HepG2 (cell line): Measurements from ENCODE around the gene PALM. TPM values are rescaled to one million over a fixed set of nuclear protein-coding genes. Genes with fewer than 3 reads are reported as not detected.

ENCODE experiments used
- ATM ChIP-seq: fragments of 450-650 bp; IDR thresholded peaks from 2 replicates; pipeline ENCODE4 v1.7.1; 2017; ENCODE audit warnings: mild to moderate bottlenecking, borderline replicate concordance
- HMGXB4 ChIP-seq, 2 experiments: sonication (generic) in 1 of 2; formaldehyde crosslinking in 1 of 2; IDR thresholded peaks; 2 replicates each; pipeline versions ENCODE4 v1.4.0 to v1.6.1; 2018 to 2020; ENCODE audit warnings: missing genetic modification reagents in 2 of 2, borderline replicate concordance in 1 of 2, low read depth in 1 of 2, mild to moderate bottlenecking in 1 of 2, missing biosample characterization in 1 of 2
- PBX3 ChIP-seq: sonication (generic); formaldehyde crosslinking; IDR thresholded peaks from 2 replicates; pipeline ENCODE4 v1.8.1; 2023; ENCODE audit warnings: missing genetic modification reagents, inconsistent platforms, borderline replicate concordance
- RARA ChIP-seq: IDR thresholded peaks from 2 replicates; pipeline ENCODE4 v1.6.1; 2016; ENCODE audit warnings: missing genetic modification reagents, missing compliant biosample characterization
- RBM22 ChIP-seq: fragments of 200-400 bp; formaldehyde crosslinking; optimal IDR thresholded peaks from 2 replicates; pipeline ENCODE3; 2017; ENCODE audit warnings: mild to moderate bottlenecking, low read length, moderate library complexity
- ZBTB8A ChIP-seq: sonication (generic); formaldehyde crosslinking; IDR thresholded peaks from 2 replicates; pipeline ENCODE4 v1.4.0; 2020; ENCODE audit warnings: mild to moderate bottlenecking, low read depth, missing genetic modification reagents, borderline replicate concordance
- ZNF17 ChIP-seq: sonication (generic); formaldehyde crosslinking; IDR thresholded peaks from 2 replicates; pipeline ENCODE4 v1.5.0; 2020; ENCODE audit warnings: mild to moderate bottlenecking, missing genetic modification reagents
- ZNF687 ChIP-seq: sonication (generic); formaldehyde crosslinking; IDR thresholded peaks from 2 replicates; pipeline ENCODE4 v1.5.1; 2020; ENCODE audit warnings: mild to moderate bottlenecking, missing genetic modification reagents, moderate library complexity
- polyA plus RNA-seq, 8 experiments: library from polyadenylated mRNA; depleted of rRNA in 3 of 8; stranded (reverse) in 7 of 8; unstranded in 1 of 8; fragments of >200 nt; fragmentation: Illumina TruSeq in 4 of 8; extraction: Trizol in 4 of 8; gene quantifications; 2 replicates each; pipeline versions ENCODE4 v1.2.1 to v1.2.3, GENCODE V29; 2011 to 2016; ENCODE audit warnings: low read depth in 4 of 8, missing spikeins in 1 of 8, mixed read lengths in 1 of 8; ENCODE audit not compliant: insufficient read depth in 1 of 8
- total RNA-seq, 5 experiments: library from RNA; depleted of rRNA; stranded (reverse); fragments of >200 nt; fragmentation: Illumina TruSeq; extraction: Trizol; gene quantifications; 2 replicates each; pipeline ENCODE4 v1.2.3, GENCODE V29; 2016; ENCODE audit warnings: low read depth in 1 of 5

The PALM gene
- total and polyA plus RNA-seq, 2 of the 13 experiments (the other 11 are each of a cell fraction or from before 2014, with no cell fraction given), result 4.0 to 9.7 TPM

- TF ChIP-seq ZNF687 (CRISPR knock-in tag) (peak; percentile 12; the same call in 1 of the 2 replicates), HMGXB4 (CRISPR knock-in tag; IDR thresholded peaks at IDR 0.05; ENCODE audit: borderline replicate concordance in 1 of 2, low read depth in 1 of 2) (no peak), ATM (no peak), RBM22 (no peak), PBX3 (CRISPR knock-in tag) (no peak), RARA (no peak), ZNF17 (CRISPR knock-in tag) (no peak), ZBTB8A (CRISPR knock-in tag) (no peak)
These were observed 46.3 kb downstream of the PALM start (continued) for GRCh38 chr19:755063-755462.
